Suppressor macrophage treated with lipopolysaccharide for 4 hours (primary cell): Measurements from ENCODE around the gene SH3TC1.
A peak's percentile ranks its signal among the peaks of the same experiment; 100 is the strongest.

Experiments
- DNase-seq: peaks from one replicate; pipeline ENCODE4 v3.0.0-alpha.2; 2020

Gene SH3TC1

GRCh38 chr4:8247047-8247930 lies 48.2 kb downstream of the SH3TC1 start:
- DNase-seq, result no peak

GRCh38 chr4:8248091-8248490 lies 49.0 kb downstream of the SH3TC1 start:
- DNase-seq, result no peak

- peak; percentile 71 for DNase-seq
Observed at GRCh38 chr4:8250227-8250626, 51.1 kb downstream of the SH3TC1 start.

- DNase-seq, result no peak
Observed at GRCh38 chr4:8250637-8251036, 51.5 kb downstream of the SH3TC1 start.

GRCh38 chr4:8251110-8251883 lies 52.2 kb downstream of the SH3TC1 start:
- no peak for DNase-seq

GRCh38 chr4:8252301-8253173 lies 53.4 kb downstream of the SH3TC1 start:
- DNase-seq, result no peak

GRCh38 chr4:8254076-8254475 lies 55.0 kb downstream of the SH3TC1 start:
- no peak for DNase-seq

GRCh38 chr4:8255698-8256441 lies 56.8 kb downstream of the SH3TC1 start:
- DNase-seq, result peak; percentile 29

- DNase-seq, result no peak
Observed at GRCh38 chr4:8257854-8258253, 58.8 kb downstream of the SH3TC1 start.

GRCh38 chr4:8258552-8259212 lies 59.6 kb downstream of the SH3TC1 start:
- DNase-seq, result peak; percentile 46

GRCh38 chr4:8259743-8260430 lies 60.8 kb downstream of the SH3TC1 start:
- DNase-seq, result no peak

GRCh38 chr4:8260656-8261111 lies 61.6 kb downstream of the SH3TC1 start:
- DNase-seq, result peak; percentile 73

- peak; percentile 74 for DNase-seq
Observed at GRCh38 chr4:8261851-8262535, 62.9 kb downstream of the SH3TC1 start.

GRCh38 chr4:8262637-8263322 lies 63.7 kb downstream of the SH3TC1 start:
- no peak for DNase-seq

- no peak for DNase-seq
Observed at GRCh38 chr4:8263397-8263796, 64.3 kb downstream of the SH3TC1 start.

GRCh38 chr4:8264106-8264505 lies 65.0 kb downstream of the SH3TC1 start:
- no peak for DNase-seq

- no peak for DNase-seq
Observed at GRCh38 chr4:8265171-8265929, 66.3 kb downstream of the SH3TC1 start.

GRCh38 chr4:8266088-8266487 lies 67.0 kb downstream of the SH3TC1 start:
- no peak for DNase-seq

- no peak for DNase-seq
Observed at GRCh38 chr4:8266508-8266907, 67.4 kb downstream of the SH3TC1 start.
